GM12878 (cell line): Measurements from ENCODE around the gene BRI3BP. TPM values are rescaled to one million over a fixed set of nuclear protein-coding genes. Genes with fewer than 3 reads are reported as not detected.

Experiments
- ATAC-seq: fragments of 200-7000 bp; cut with Tn5 transposase; 3 replicates; pipeline ENCODE4 v1.9.1; 2020; ENCODE audit warnings: mild to moderate bottlenecking, moderate library complexity
- BruUV-seq: library from RNA; stranded (reverse); fragments of 400-500 nt; replicated peaks from 2 replicates; lab custom pipeline; 2021; lab: Mats Ljungman, UMichigan
- CTCF ChIA-PET: fragments of 300-600 bp; sonication (Branson Sonifier 250); formaldehyde crosslinking; extraction: SDS; loops from one replicate; lab custom pipeline; 2021; ENCODE audit warnings: inconsistent platforms; lab: Yijun Ruan, JAX
- POLR2A ChIA-PET: fragments of 350-600 bp; formaldehyde crosslinking; extraction: SDS; loops from one replicate; lab custom pipeline; 2021; ENCODE audit warnings: inconsistent platforms; lab: Charles Lee
- RAD21 ChIA-PET: fragments of 300-600 bp; sonication (Branson Sonifier 250); formaldehyde crosslinking; loops from one replicate; lab custom pipeline; 2023; ENCODE audit warnings: antibody characterized with exemption; ENCODE audit not compliant: unreplicated experiment; lab: Charles Lee
- SMC1A ChIA-PET: fragments of 300-600 bp; sonication (Branson Sonifier 250); formaldehyde crosslinking; loops from one replicate; lab custom pipeline; 2023; ENCODE audit not compliant: unreplicated experiment, uncharacterized antibody; lab: Charles Lee
- DNase-seq: peaks from one replicate; pipeline ENCODE4 v3.0.0-alpha.2; 2011; ENCODE audit warnings: low read depth, low spot score
- FAIRE-seq: peaks from 3 replicates; lab custom pipeline; 2011; peaks lifted over from hg19 to GRCh38; lab: Jason Lieb, UNC
- H2AFZ ChIP-seq: 2 replicates; pipeline ENCODE4 v1.6.0; 2011; ENCODE audit warnings: low read depth, low read length, control low read depth; ENCODE audit not compliant: control insufficient read depth
- H3K27ac ChIP-seq: 2 replicates; pipeline ENCODE4 v1.5.1; 2011; ENCODE audit warnings: control low read depth; ENCODE audit not compliant: control insufficient read depth, insufficient read depth
- H3K27me3 ChIP-seq, 2 experiments: replicated peaks in 1 of 2; 2 replicates each; pipeline versions ENCODE4 v1.6.0 to v1.6.1; 2011; ENCODE audit warnings: low read length in 1 of 2; ENCODE audit not compliant: control insufficient read depth in 2 of 2, insufficient read depth in 2 of 2
- H3K36me3 ChIP-seq, 2 experiments: 2 replicates each; pipeline ENCODE4 v1.5.1; 2011; ENCODE audit warnings: low read length in 1 of 2; ENCODE audit not compliant: control insufficient read depth in 2 of 2, insufficient read depth in 2 of 2
- H3K4me1 ChIP-seq: 2 replicates; pipeline ENCODE4 v1.6.1; 2011; ENCODE audit warnings: mild to moderate bottlenecking, low read length, moderate library complexity, mixed read lengths; ENCODE audit not compliant: control insufficient read depth, insufficient read depth
- H3K4me2 ChIP-seq: 2 replicates; pipeline ENCODE4 v1.6.0; 2011; ENCODE audit warnings: control low read depth; ENCODE audit not compliant: control insufficient read depth, insufficient read depth
- H3K4me3 ChIP-seq: fragments of 200-600 bp; sonication (generic); 2 replicates; pipeline ENCODE4 v1.5.1; 2016
- H3K79me2 ChIP-seq: 2 replicates; pipeline ENCODE4 v1.6.0; 2011; ENCODE audit warnings: low read length; ENCODE audit not compliant: control insufficient read depth, insufficient read depth
- H3K9ac ChIP-seq: 2 replicates; pipeline ENCODE4 v1.8.0; 2011; ENCODE audit warnings: low read length, control low read depth, mixed read lengths; ENCODE audit not compliant: control insufficient read depth, insufficient read depth
- H3K9me3 ChIP-seq: replicated peaks from 3 replicates; pipeline ENCODE4 v1.5.1; 2011; ENCODE audit warnings: mild to moderate bottlenecking, low read length; ENCODE audit not compliant: control insufficient read depth, insufficient read depth
- H4K20me1 ChIP-seq: 2 replicates; pipeline ENCODE4 v1.6.0; 2011; ENCODE audit not compliant: control insufficient read depth, insufficient read depth
- BRCA1 ChIP-seq: IDR thresholded peaks from 2 replicates; pipeline ENCODE4 v1.6.1; 2011; ENCODE audit warnings: low read depth, low read length, improper control_type of control experiment
- CHD2 ChIP-seq: IDR thresholded peaks from 2 replicates; pipeline ENCODE4 v1.6.1; 2011; ENCODE audit warnings: low read depth, low read length, improper control_type of control experiment, borderline replicate concordance
- EGR1 ChIP-seq, 2 experiments: IDR thresholded peaks; 1 replicate in 1 of 2; 2 replicates in 1 of 2; pipeline ENCODE4 v1.6.1; 2011 to 2012; ENCODE audit warnings: low read depth in 2 of 2, low read length in 2 of 2, borderline replicate concordance in 1 of 2, mild to moderate bottlenecking in 1 of 2, moderate library complexity in 1 of 2
- JUNB ChIP-seq: IDR thresholded peaks from 2 replicates; pipeline ENCODE4 v1.6.1; 2016; ENCODE audit warnings: antibody characterized with exemption, mild to moderate bottlenecking
- JUND ChIP-seq: IDR thresholded peaks from 2 replicates; pipeline ENCODE4 v1.6.1; 2012; ENCODE audit warnings: low read depth, mild to moderate bottlenecking, low read length, improper control_type of control experiment, moderate library complexity
- NBN ChIP-seq: fragments of 450-650 bp; IDR thresholded peaks from 2 replicates; pipeline ENCODE4 v1.6.1; 2016
- NRF1 ChIP-seq: conservative IDR thresholded peaks from 2 replicates; pipeline ENCODE4 v1.6.1; 2011; ENCODE audit warnings: mild to moderate bottlenecking, low read depth, low read length, improper control_type of control experiment
- RBBP5 ChIP-seq: fragments of 200-600 bp; sonication (generic); conservative IDR thresholded peaks from 2 replicates; pipeline ENCODE4 v1.6.1; 2016
- RELA ChIP-seq: fragments of 450-650 bp; IDR thresholded peaks from 2 replicates; pipeline ENCODE4 v1.8.0; 2014; ENCODE audit warnings: borderline replicate concordance; ENCODE audit not compliant: partially characterized antibody
- SIX5 ChIP-seq: IDR thresholded peaks from 2 replicates; pipeline ENCODE4 v1.6.1; 2011; ENCODE audit warnings: mild to moderate bottlenecking, low read depth, low read length, moderate library complexity; ENCODE audit not compliant: severe bottlenecking
- STAT3 ChIP-seq: IDR thresholded peaks from 2 replicates; pipeline ENCODE4 v1.6.1; 2011; ENCODE audit warnings: low read depth, low read length, improper control_type of control experiment
- TBL1XR1 ChIP-seq: IDR thresholded peaks from 2 replicates; pipeline ENCODE4 v1.6.1; 2012; ENCODE audit warnings: low read depth, low read length, improper control_type of control experiment
- ZNF207 ChIP-seq: fragments of 450-650 bp; IDR thresholded peaks from 2 replicates; pipeline ENCODE4 v1.6.1; 2014; ENCODE audit warnings: antibody characterized with exemption, mild to moderate bottlenecking, borderline replicate concordance
- ZNF384 ChIP-seq: IDR thresholded peaks from 2 replicates; pipeline ENCODE4 v1.6.1; 2012; ENCODE audit warnings: low read depth, mild to moderate bottlenecking, low read length, improper control_type of control experiment, borderline replicate concordance
- WGBS: methylation state at CpG from one replicate; pipeline ENCODE4 v1.1.6; 2016; ENCODE audit warnings: low lambda C conversion rate; ENCODE audit not compliant: insufficient replicate concordance, insufficient coverage; ENCODE audit errors: missing lambda C conversion rate; 5-methylcytosine and 5-hydroxymethylcytosine counted together
- in situ Hi-C: fragments of 300-500 bp; cut with MboI; formaldehyde crosslinking; loops from 9 replicates; pipeline ENCODE4 v1.14.3; 2018; ENCODE audit warnings: mixed read lengths
- intact Hi-C: fragments of 100-400 bp; cut with micrococcal nuclease; formaldehyde crosslinking; loops from one replicate; pipeline ENCODE4 v1.14.2; 2022; ENCODE audit not compliant: unreplicated experiment
- polyA plus RNA-seq, 11 experiments: library from polyadenylated mRNA; depleted of rRNA in 4 of 11; unstranded in 6 of 11; stranded (reverse) in 5 of 11; fragments of >200 nt; fragmentation: Nextera tagmentation in 4 of 11; fragmentation: Illumina TruSeq in 1 of 11; extraction: Ambion mirVana in 4 of 11; extraction: Trizol in 1 of 11; gene quantifications; 1 replicate in 1 of 11; 2 replicates in 10 of 11; pipeline versions ENCODE4 v1.2.1 to v1.2.3, GENCODE V29; 2011 to 2016; ENCODE audit warnings: inconsistent platforms in 2 of 11, missing spikeins in 2 of 11, low read depth in 1 of 11
- total RNA-seq, 4 experiments: library from RNA; depleted of rRNA in 3 of 4; stranded (reverse); fragments of >200 nt in 3 of 4; fragmentation: Illumina TruSeq in 1 of 4; extraction: Trizol in 1 of 4; gene quantifications; 2 replicates each; pipeline versions ENCODE4 v1.2.1 to v1.2.3, GENCODE V29; 2013 to 2021
- TF ChIP-seq, protein P1 (sequence below): fragments of 450-650 bp; IDR thresholded peaks from 2 replicates; pipeline ENCODE4 v1.6.1; 2017; ENCODE audit warnings: mild to moderate bottlenecking, low read depth, inconsistent platforms; ENCODE audit not compliant: poor library complexity, severe bottlenecking

Gene BRI3BP
- total and polyA plus RNA-seq, 10 of the 15 experiments (the other 5 are each of a cell fraction or from before 2014, with no cell fraction given) = 11.5 to 37.0 (median 28.5) TPM

DNA sequence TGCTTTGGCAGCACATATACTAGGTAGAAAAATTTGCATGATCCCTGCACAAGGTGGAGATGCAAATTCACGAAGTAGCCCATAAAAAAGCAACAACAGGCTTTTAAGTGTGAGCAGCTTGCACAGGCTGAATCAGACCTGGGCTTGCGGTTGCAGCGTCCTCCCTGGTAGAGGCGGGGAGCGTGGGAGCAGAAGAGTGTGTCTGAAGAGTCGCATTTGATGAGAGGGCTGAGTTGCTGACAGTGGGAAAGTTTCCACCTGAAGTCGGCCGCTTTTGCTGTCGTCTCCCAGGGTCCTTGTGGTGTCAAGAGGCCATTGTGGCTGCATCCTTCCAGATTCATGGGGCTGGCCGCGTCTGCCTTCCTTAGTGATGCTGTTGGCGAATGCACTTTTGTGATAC is 78.0 kb downstream of the BRI3BP start:
- no peak overlapping the region for H3K27ac ChIP-seq
- H4K20me1 ChIP-seq = no peaks in the 10 kb centered on the region
- BruUV-seq = no TSS peak
- POLR2A ChIA-PET = no interaction called here
- H3K9me3 ChIP-seq = no peaks in the 10 kb centered on the region
- WGBS = 95% methylated on average over 12 of the region's 12 CpGs
- DNase-seq = no peak
- RAD21 ChIA-PET = no interaction called here
- no peaks in the 10 kb centered on the region; the same call in 1 of the 2 replicates for H3K4me1 ChIP-seq
- H3K9ac ChIP-seq = no peak overlapping the region
- no peak overlapping the region for H2AFZ ChIP-seq
- no peaks in the 10 kb centered on the region for H3K27me3 ChIP-seq
- TF ChIP-seq SIX5 (no peak), EGR1 (IDR thresholded peaks at IDR 0.05; ENCODE audit: borderline replicate concordance in 1 of 2, low read depth in 2 of 2, low read length in 2 of 2) (no peak), NRF1 (no peak), JUNB (no peak), TBL1XR1 (no peak), NBN (no peak)
- no peak overlapping the region for H3K4me3 ChIP-seq
- FAIRE-seq = no peak
- peaks cover 0 to 15% of the 10 kb centered on the region in 2 experiments; a peak in 1 of 4 replicates for H3K36me3 ChIP-seq
- in situ Hi-C loops (no loop called here), intact Hi-C loops (no loop called here)
- ATAC-seq = no peak
- CTCF ChIA-PET = no interaction called here
- peaks cover 6% of the 10 kb centered on the region for H3K79me2 ChIP-seq
- SMC1A ChIA-PET = no interaction called here
- no peak overlapping the region for H3K4me2 ChIP-seq

DNA sequence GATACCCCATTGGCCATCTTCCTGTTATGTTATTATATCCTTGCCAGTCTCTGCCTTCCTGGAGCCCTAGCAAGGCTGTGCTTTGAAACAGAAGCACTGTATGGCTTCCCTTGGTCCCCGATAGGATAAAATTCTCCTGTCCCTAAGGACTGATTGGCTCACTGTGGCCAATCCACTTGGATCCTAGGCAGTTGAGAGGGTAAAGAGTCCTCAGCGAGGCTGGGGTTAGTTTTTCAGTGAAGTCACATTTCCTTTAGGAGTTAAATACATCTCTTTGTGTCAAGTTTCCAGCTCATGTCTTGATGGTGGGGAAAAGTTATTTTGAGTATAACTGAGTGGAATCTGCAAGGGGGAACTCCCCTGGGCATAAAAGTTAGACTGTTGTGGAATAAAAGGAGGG is 79.1 kb downstream of the BRI3BP start:
- FAIRE-seq (no peak), ATAC-seq (no peak), DNase-seq (no peak)
- Histone ChIP-seq H4K20me1 (no peaks in the 10 kb centered on the region), H3K36me3 (peaks cover 0 to 20% of the 10 kb centered on the region in 2 experiments; a peak in 1 of 4 replicates), H3K9ac (no peak overlapping the region), H3K4me2 (no peak overlapping the region), H3K4me3 (no peak overlapping the region), H3K9me3 (no peaks in the 10 kb centered on the region), H3K79me2 (peaks cover 1% of the 10 kb centered on the region; the same call in 1 of the 2 replicates), H3K4me1 (no peaks in the 10 kb centered on the region), H3K27ac (no peak overlapping the region), H3K27me3 (no peaks in the 10 kb centered on the region), H2AFZ (no peak overlapping the region)
- BruUV-seq = no TSS peak
- ChIA-PET RAD21 (no interaction called here), CTCF (no interaction called here), POLR2A (no interaction called here), SMC1A (no interaction called here)
- in situ Hi-C loops (no loop called here), intact Hi-C loops (no loop called here)
- WGBS = 94% methylated on average over 2 of the region's 2 CpGs
- TF ChIP-seq BRCA1 (no peak), STAT3 (no peak), CHD2 (no peak), ZNF384 (no peak), ZNF207 (no peak), JUND (no peak), RBBP5 (no peak), SIX5 (no peak), RELA (no peak)
- TF ChIP-seq, protein P1, sequence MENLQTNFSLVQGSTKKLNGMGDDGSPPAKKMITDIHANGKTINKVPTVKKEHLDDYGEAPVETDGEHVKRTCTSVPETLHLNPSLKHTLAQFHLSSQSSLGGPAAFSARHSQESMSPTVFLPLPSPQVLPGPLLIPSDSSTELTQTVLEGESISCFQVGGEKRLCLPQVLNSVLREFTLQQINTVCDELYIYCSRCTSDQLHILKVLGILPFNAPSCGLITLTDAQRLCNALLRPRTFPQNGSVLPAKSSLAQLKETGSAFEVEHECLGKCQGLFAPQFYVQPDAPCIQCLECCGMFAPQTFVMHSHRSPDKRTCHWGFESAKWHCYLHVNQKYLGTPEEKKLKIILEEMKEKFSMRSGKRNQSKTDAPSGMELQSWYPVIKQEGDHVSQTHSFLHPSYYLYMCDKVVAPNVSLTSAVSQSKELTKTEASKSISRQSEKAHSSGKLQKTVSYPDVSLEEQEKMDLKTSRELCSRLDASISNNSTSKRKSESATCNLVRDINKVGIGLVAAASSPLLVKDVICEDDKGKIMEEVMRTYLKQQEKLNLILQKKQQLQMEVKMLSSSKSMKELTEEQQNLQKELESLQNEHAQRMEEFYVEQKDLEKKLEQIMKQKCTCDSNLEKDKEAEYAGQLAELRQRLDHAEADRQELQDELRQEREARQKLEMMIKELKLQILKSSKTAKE = no peak
